Motor neuron (in vitro differentiated cells): ENCODE results near the gene CYGB. TPM values are rescaled to one million over a fixed set of nuclear protein-coding genes. Genes with fewer than 3 reads are reported as not detected.
"Not testable (repeated sequence)": the region's sequence is repeated elsewhere in the genome, so short reads cannot be mapped to it uniquely, and the experiment has no call there.

Experiments
- ATAC-seq, 8 experiments: fragments of 200-7000 bp; cut with Tn5 transposase; replicated peaks in 6 of 8; 2 replicates each; pipeline ENCODE4 v1.8.0; 2021; ENCODE audit warnings: mild to moderate bottlenecking in 8 of 8, moderate library complexity in 8 of 8
- H3K27ac ChIP-seq, 2 donors: fragments of 250-450 bp; sonication (Bioruptor Pico); 2 replicates each; pipeline ENCODE4 v1.9.0; 2021; ENCODE audit warnings: antibody characterized with exemption in 2 of 2, mild to moderate bottlenecking in 2 of 2, moderate library complexity in 1 of 2
- H3K4me1 ChIP-seq, 2 donors: fragments of 250-450 bp; sonication (Bioruptor Pico); replicated peaks in 1 of 2; 2 replicates each; pipeline ENCODE4 v1.6.1; 2021; ENCODE audit warnings: antibody characterized with exemption in 2 of 2, mild to moderate bottlenecking in 2 of 2, moderate library complexity in 1 of 2
- H3K4me3 ChIP-seq, 5 donors: fragments of 250-450 bp; sonication (Bioruptor Pico); 2 replicates each; pipeline ENCODE4 v1.9.0; 2021; ENCODE audit warnings: antibody characterized with exemption in 5 of 5, mild to moderate bottlenecking in 5 of 5, moderate library complexity in 4 of 5
- WGBS, 10 experiments: fragments of 450-650 bp; shearing (Covaris generic); methylation state at CpG; one replicate each; pipeline ENCODE4 v1.0.0; 2022; 5-methylcytosine and 5-hydroxymethylcytosine counted together
- in situ Hi-C, 9 experiments: fragments of 400-800 bp; cut with MboI; loops; one replicate each; pipeline ENCODE4 v1.15.0; 2021; ENCODE audit warnings: low sequenced_read_pairs in 9 of 9, low pct_unique_long_range_greater_than_20kb in 2 of 9; ENCODE audit not compliant: unreplicated experiment in 9 of 9
- total RNA-seq, 8 experiments: library from RNA; unstranded; fragments of 300-600 nt; gene quantifications; 2 replicates each; pipeline versions ENCODE4 v1.2.3 to v1.2.4, GENCODE V29; 2022

CYGB gene
- total RNA-seq, 8 experiments from 2014 or later = 0.73 to 19.4 (median 5.4) TPM

DNA sequence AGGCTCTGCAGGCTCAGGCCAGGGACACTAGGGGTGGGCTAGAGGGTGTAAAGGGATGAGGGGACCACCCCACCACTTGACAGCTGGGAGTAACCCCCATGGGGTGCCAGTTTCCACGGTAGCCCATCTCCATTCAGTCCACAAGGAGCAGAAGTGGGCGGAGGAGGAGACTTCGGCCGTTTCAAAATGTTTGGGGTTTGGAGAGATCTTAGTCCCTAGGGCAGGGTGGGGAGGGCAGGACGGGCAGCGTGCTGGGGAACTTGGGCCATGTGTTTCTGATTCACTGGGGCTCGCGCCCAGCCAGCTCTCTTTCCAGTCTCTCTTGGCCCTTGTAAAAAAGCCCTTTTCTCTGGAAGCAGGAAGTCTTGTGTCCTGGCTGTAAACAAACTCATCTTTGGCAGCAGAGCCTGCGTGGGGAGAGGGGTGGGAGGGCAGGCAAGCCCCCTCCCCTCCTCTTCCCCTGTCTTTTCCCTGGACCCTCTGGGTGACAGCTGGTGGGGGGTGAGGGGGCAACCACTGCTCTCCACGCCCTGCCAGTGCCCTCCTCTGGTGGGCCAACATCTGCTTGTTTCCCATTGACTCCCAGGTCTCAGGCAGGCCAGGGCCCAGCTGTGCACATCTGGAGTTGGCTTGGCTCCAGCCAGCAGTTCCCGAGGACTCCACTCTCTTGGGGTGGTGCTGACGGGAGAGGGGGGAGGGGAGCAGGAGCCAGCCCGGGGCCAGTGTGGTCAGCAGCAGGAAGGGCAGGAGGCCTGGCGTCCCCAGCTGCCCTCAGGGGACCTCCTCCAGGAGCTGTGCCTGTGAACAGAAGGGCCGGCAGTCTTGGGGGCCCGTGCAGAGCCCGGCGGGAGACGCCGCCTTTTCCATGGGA is 8.1 kb downstream of the CYGB start:
- 60% methylated on average over 4 of the region's 20 CpGs; no CpG with 5 or more reads in 9 of the 10 experiments for WGBS, 10 experiments
- Histone ChIP-seq H3K27ac (peak overlapping the region in 1 of 2 donors; percentile 68), H3K4me3 (no peak overlapping the region), H3K4me1 (peaks cover 37 to 41% of the 10 kb centered on the region in 2 donors)
- ATAC-seq = peak; percentile 12 to 85 (median 22)
- in situ Hi-C loops = loop anchor here in 2 of 9 experiments (25.0 kb wide), 1 partner anchor 183 kb away; the partner anchor contains the start of gene MXRA7 (in 2 of the 2)

DNA sequence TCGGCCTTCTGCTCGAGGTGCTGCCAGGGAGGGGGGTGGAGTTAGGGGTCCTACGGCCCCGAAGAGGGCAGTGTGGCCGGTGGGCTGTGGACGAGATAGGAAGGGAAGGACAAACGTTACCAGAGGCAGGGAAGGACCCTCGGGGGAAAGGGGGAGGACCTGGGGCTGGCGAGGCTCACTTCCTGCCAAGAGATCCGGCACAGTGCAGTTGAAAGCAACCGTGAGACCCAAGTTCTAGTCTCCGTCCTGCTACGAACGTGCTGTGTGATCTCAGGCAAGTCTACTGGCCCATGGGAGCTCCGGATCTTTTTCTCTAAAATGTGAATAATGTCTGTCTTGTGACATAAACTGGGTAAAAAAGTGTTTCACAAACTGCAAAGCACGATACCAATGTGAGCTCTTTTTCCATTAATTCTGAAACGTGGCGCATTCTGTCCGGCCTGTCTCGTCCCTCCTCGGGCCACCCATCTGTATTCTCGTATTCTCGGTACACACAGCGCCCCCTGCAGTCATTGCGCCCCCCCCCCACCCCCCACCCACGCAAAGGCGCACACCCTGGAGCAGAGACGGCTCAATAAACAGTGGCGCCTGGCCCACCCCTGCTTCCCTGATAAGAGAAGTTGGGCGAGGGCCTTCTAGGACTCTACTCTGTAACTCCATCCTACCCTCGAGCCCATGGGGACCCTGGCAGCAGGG is 8.8 kb downstream of the CYGB start:
- WGBS, 10 experiments = 90 to 100% methylated on average over 2 to 5 of the region's 31 CpGs; no CpG with 5 or more reads in 8 of the 10 experiments
- ATAC-seq = peak in 3 of 8 experiments; percentile 5 to 47 (median 13)
- in situ Hi-C loops = loop anchor here in 2 of 9 experiments (25.0 kb wide), 1 partner anchor 184 kb away; the partner anchor contains the start of gene MXRA7 (in 2 of the 2)
- Histone ChIP-seq H3K27ac (no peak overlapping the region), H3K4me3 (no peak overlapping the region), H3K4me1 (peaks cover 37 to 41% of the 10 kb centered on the region in 2 donors)

DNA sequence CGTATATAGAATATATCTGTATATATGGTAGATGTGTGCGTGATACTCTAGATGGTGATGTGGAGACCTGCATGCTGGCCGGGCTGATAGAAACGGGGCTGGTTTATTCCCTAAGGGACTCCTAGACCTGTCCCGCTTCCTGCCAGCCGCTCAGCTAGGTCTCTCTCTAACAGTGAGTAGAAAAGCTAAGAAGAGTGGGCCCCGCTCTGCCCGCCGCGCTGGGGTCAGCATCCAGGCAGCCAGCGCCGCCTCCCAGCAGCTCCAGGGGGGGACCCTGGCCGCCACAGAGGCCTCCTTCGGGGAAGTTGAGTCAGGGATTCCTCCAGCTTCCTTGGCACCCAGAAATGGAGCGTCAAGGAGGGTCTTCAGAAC is 9.4 kb downstream of the CYGB start:
- 90 to 100% (median 100%) methylated on average over 1 to 3 of the region's 15 CpGs; no CpG with 5 or more reads in 7 of the 10 experiments for WGBS, 10 experiments
- peaks cover 40 to 44% of the 10 kb centered on the region in 2 donors for H3K4me1 ChIP-seq
- H3K4me3 ChIP-seq = no peak overlapping the region
- ATAC-seq = no peak
- in situ Hi-C loops = loop anchor here in 2 of 9 experiments (25.0 kb wide), 1 partner anchor 184 kb away; the partner anchor contains the start of gene MXRA7 (in 2 of the 2)
- no peak overlapping the region for H3K27ac ChIP-seq

DNA sequence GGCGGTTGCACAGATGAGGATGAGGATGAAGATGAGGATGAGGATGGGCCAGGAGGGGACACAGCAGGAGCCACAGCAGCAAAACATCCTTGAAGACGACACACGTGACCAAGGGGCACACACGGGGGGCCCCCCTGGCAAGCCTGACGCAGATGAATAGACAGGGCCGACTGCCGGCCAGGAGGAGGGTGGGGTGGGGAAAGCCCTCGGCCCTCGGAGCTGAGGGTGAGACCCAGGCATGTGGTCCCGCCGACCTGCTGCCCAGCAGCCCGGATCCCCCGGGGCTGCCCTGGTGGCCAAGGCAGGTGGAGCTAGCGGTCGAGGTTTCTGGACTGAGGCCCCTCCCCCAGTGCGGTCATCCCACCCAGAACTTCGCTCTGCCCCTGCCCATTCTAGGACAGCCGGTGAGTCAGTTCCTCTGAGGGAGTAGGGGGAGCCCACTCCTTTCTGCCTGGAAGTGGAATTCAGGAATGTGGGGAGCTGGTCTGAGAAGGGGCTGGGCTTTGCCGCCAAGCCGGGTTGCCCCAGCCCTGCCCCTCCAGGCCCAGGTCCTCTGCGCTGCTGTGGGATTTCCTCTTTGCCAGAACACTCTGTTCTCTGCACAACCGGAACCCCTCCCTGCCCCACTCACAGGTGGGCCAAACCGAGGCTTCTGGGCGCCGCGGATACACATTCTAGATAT is 9.9 kb downstream of the CYGB start:
- no peak overlapping the region for H3K27ac ChIP-seq
- in situ Hi-C loops = loop anchor here in 2 of 9 experiments (25.0 kb wide), 1 partner anchor 185 kb away; the partner anchor contains the start of gene MXRA7 (in 2 of the 2)
- 100% methylated on average over 1 of the region's 26 CpGs; no CpG with 5 or more reads in 8 of the 10 experiments for WGBS, 10 experiments
- H3K4me3 ChIP-seq = no peak overlapping the region
- peak in 6 of 8 experiments; percentile 6 to 77 (median 76) for ATAC-seq
- H3K4me1 ChIP-seq = peaks cover 42 to 43% of the 10 kb centered on the region in 2 donors

DNA sequence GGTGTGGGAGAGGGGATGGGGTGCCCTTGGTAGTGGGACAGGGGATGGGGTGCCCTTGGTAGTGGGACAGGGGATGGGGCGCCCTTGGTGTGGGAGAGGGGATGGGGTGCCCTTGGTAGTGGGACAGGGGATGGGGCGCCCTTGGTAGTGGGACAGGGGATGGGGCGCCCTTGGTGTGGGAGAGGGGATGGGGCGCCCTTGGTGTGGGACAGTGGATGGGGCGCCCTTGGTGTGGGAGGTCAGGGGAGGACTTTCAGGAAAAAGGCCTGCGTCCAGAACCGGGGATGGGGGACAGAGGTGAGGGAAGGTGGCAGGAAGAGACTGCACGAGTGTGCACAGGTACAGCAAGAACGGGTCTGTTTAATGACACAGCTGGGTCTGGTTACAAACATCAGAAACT is 10.5 kb downstream of the CYGB start:
- in situ Hi-C loops = loop anchor here in 2 of 9 experiments (25.0 kb wide), 1 partner anchor 185 kb away; the partner anchor contains the start of gene MXRA7 (in 2 of the 2)
- peaks cover 38 to 43% of the 10 kb centered on the region in 2 donors for H3K4me1 ChIP-seq
- not testable (repeated sequence) for H3K27ac ChIP-seq, H3K4me3 ChIP-seq, ATAC-seq
- 60 to 92% (median 80%) methylated on average over 1 to 2 of the region's 9 CpGs; no CpG with 5 or more reads in 7 of the 10 experiments for WGBS, 10 experiments

DNA sequence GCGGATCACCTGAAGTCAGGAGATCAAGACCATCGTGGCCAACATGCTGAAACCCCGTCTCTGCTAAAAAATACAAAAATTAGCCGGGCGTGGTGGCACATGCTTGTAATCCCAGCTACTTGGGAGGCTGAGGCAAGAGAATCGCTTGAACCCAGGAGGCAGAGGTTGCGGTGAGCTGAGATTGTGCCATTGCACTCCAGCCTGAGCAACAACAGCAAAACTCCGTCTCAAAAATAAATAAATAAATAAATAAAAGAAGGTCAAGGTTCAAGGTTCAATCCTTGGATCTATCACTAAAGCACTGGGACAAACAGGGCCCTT is 12.0 kb downstream of the CYGB start:
- ATAC-seq, H3K4me3 ChIP-seq: not testable (repeated sequence)
- in situ Hi-C loops = loop anchor here in 2 of 9 experiments (25.0 kb wide), 1 partner anchor 187 kb away; the partner anchor contains the start of gene MXRA7 (in 2 of the 2)
- WGBS, 10 experiments = 75 to 100% (median 89%) methylated on average over 1 to 7 of the region's 8 CpGs; no CpG with 5 or more reads in 2 of the 10 experiments
- peak overlapping the region in 1 of 2 donors; percentile 53 for H3K27ac ChIP-seq
- peaks cover 37 to 41% of the 10 kb centered on the region in 2 donors for H3K4me1 ChIP-seq

DNA sequence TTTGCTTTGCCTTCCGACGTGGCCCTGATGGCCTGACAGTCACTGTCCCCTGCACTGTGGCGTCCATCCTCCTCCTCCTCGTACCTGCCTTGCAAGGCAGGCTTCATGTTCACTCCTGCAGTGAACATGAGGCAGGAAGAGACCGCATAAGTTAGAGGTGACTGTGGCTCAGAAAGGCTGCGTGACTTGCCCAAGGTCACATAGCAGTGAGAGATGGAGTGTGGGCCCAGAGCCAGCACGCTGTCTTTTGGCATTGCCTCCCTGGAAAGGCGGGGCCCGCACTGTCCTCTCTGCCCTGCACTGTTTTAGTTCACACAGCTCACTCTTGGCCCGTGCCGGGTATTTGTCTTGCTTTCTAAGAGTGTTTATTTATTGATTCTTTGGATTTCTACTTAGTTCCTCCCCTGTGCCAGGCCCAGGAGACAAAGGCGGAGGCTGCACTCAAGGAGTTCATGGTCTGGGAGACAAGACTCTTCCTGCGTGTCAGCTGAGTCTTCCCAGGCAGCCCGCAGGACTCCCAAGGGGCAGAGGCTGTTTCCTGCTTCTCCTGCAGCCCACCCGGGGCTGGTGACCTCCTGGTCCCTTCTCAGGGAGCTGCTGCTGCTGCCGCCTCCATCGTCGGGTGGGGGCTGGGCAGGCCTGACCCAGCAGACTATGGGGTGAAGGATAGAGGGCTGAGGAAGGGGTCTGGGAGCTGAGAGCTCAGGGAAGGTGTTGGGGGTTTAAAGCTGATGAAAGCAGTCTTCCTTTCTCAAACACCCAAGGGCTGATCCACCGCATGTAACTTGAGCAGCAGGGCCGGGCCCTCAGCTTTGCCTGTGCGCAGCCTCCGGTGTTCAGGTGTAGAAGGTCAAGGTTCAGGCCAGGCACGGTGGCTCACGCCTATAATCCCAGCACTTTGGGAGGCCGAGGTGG is 12.7 kb downstream of the CYGB start:
- H3K4me3 ChIP-seq = no peak overlapping the region
- H3K4me1 ChIP-seq = peaks cover 31 to 34% of the 10 kb centered on the region in 2 donors
- 48 to 89% (median 75%) methylated on average over 1 to 20 of the region's 25 CpGs; no CpG with 5 or more reads in 4 of the 10 experiments for WGBS, 10 experiments
- ATAC-seq = peak in 6 of 8 experiments; percentile 4 to 8 (median 7)
- H3K27ac ChIP-seq = peak overlapping the region; percentile 35 to 53
- in situ Hi-C loops = loop anchor here in 3 of 9 experiments (25.0 kb wide), 3 partner anchors 187 to 537 kb away; partner anchors contain the start of genes MXRA7 (in 2 of the 3) and QRICH2 (in 1 of the 3)

DNA sequence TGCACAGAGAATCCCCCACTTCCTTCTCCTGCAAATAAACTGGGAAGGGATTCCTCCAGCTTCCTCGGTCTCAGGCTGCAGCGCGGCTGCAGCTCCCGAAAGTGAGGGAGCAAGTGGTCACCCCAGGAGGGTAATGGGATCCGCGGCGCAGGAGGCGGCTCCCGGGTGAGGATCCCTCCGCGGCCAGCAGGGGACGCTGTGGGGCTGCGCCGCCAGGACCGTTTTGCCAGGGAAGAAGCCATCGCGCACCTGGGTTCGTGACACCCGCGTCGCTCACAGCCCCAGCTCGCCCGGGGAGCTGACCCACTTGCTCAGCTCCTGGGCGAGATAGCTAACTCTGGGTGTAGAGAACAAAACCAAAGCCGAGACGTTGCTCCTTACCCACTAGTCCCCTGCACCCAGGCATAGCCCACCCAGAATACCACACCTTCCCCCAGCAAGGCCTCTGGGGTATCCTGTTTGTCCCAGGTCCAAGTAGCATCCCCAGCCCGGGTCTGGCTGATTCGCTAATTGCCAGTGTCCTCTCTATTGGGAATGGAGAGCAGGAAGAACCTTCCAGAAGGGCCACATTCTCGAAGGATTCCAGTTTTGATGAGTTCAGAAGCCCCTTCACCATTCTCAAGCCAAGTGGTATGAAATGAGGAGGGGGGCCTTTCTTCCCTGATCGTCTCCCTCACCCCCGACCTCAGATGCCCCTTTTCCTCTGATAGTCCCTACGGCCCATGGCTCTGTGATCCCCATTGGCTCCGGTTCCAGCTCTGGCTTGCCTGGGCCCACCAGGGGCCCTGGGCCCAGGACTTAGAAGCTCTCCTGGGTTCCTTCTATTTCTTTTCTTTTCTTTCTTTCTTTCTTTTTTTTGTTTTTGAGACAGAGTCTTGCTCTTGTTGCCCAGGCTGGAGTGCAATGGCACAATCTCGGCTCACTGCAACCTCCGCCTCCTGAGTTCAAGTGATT is 14.1 kb downstream of the CYGB start:
- 13 to 100% (median 24%) methylated on average over 1 to 16 of the region's 35 CpGs; no CpG with 5 or more reads in 2 of the 10 experiments for WGBS, 10 experiments
- Histone ChIP-seq H3K4me3 (no peak overlapping the region), H3K4me1 (peaks cover 26 to 31% of the 10 kb centered on the region in 2 donors), H3K27ac (no peak overlapping the region)
- in situ Hi-C loops = loop anchor here in 2 of 9 experiments (25.0 kb wide), 2 partner anchors 211 to 539 kb away; partner anchors contain the start of gene QRICH2 (in 1 of the 2)
- peak; percentile 48 to 94 (median 64) for ATAC-seq

DNA sequence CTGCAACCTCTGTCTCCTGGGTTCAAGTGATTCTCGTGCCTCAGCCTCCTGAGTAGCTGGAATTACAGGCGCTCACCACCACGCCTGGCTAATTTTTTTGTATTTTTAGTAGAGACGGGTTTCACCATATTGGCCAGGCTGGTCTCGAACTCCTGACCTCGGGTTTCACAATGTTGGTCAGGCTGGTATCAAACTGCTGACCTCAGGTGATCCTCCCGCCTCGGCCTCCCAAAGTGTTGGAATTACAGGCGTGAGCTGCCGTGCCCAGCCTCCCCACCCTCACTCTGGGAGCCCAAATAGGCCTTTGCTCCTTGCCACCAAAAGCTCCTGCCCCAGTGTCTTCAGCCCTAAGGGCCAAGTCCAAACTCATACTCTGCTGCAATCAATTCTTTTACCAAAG is 15.8 kb downstream of the CYGB start:
- WGBS, 10 experiments = 75 to 100% (median 90%) methylated on average over 2 to 5 of the region's 10 CpGs; no CpG with 5 or more reads in 3 of the 10 experiments
- H3K27ac ChIP-seq, H3K4me3 ChIP-seq, ATAC-seq: not testable (repeated sequence)
- H3K4me1 ChIP-seq = peaks cover 18 to 19% of the 10 kb centered on the region in 2 donors
- in situ Hi-C loops = loop anchor here in 2 of 9 experiments (25.0 kb wide), 2 partner anchors 209 to 541 kb away; partner anchors contain the start of gene QRICH2 (in 1 of the 2)

DNA sequence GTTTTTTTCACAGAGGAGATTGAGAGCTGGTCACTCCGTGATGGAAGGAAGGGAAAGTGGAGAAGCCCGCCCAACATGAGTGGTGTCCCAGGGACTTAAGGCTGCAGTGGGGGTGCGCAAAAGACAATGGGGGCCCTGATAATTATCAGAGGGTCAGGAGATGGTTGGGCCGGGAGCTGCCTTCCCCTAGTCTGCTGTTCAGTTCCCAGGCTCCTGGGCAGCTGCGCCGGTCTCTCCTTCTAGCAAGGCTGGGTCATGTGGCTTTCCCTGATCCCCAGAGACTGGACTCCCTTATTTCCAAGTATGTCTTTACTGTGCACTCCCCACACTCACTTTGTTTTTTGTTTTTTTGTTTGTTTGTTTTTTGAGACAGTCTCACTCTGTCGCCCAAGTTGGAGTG is 16.2 kb downstream of the CYGB start:
- in situ Hi-C loops = loop anchor here in 2 of 9 experiments (25.0 kb wide), 2 partner anchors 209 to 541 kb away; partner anchors contain the start of gene QRICH2 (in 1 of the 2)
- 55 to 100% (median 84%) methylated on average over 1 to 3 of the region's 7 CpGs; no CpG with 5 or more reads in 2 of the 10 experiments for WGBS, 10 experiments
- no peak overlapping the region for H3K27ac ChIP-seq
- H3K4me3 ChIP-seq = no peak overlapping the region
- ATAC-seq = no peak
- peaks cover 18 to 19% of the 10 kb centered on the region in 2 donors for H3K4me1 ChIP-seq
